ENCODE measurements around the gene SWT1. TPM values are rescaled to one million over a fixed set of nuclear protein-coding genes. Genes with fewer than 3 reads are reported as not detected.

SWT1 gene
- total and polyA plus RNA-seq, 12 donors = 1.4 to 7.9 (median 6.0) TPM

- H3K4me1 ChIP-seq = peaks cover 3 to 65% (median 60%) of the 10 kb centered on the region in 9 donors
- no peak for TF ChIP-seq CTCF (IDR thresholded peaks at IDR 0.05)
- no peaks in the 10 kb centered on the region for H3K9me3 ChIP-seq
- intact Hi-C loops (cut with DNase I) = loop anchor here (2.0 to 10.0 kb wide), 11 partner anchors 112 to 359 kb away; partner anchors contain the start of genes SWT1 (in 2 of the 10) and TRMT1L (in 2 of the 10)
- no peak for DNase-seq
- H3K4me3 ChIP-seq = peak overlapping the region; percentile 85 to 99 (median 92)
- WGBS, 2 donors = 3 to 8% methylated on average over 8 of the region's 8 CpGs
- no peak for ATAC-seq
- no peaks in the 10 kb centered on the region for H3K27me3 ChIP-seq
- H3K36me3 ChIP-seq = peaks cover 0 to 15% (median 2%) of the 10 kb centered on the region in 9 donors
- H3K27ac ChIP-seq = peak overlapping the region; percentile 6 to 99 (median 96)
Observed at GRCh38 chr1:185315445-185316071, 158.6 kb downstream of the SWT1 start.

- Histone ChIP-seq H3K36me3 (peaks cover 0 to 7% (median 0%) of the 10 kb centered on the region in 9 donors), H3K27ac (peak overlapping the region; percentile 90 to 99 (median 96)), H3K4me3 (peak overlapping the region; percentile 85 to 99 (median 92)), H3K9me3 (no peaks in the 10 kb centered on the region), H3K27me3 (no peaks in the 10 kb centered on the region), H3K4me1 (peaks cover 3 to 58% (median 52%) of the 10 kb centered on the region in 9 donors)
- peak in 2 of 9 donors; percentile 9 to 17 for TF ChIP-seq CTCF (IDR thresholded peaks at IDR 0.05)
- 0 to 1% methylated on average over 87 to 88 of the region's 88 CpGs for WGBS, 2 donors
- peak; percentile 97 to 98 for DNase-seq
- peak; percentile 85 to 94 (median 90) for ATAC-seq
- intact Hi-C loops (cut with DNase I) = loop anchor here (2.0 to 10.0 kb wide), 11 partner anchors 111 to 358 kb away; partner anchors contain the start of genes SWT1 (in 2 of the 10) and TRMT1L (in 2 of the 10)
Observed at GRCh38 chr1:185316163-185317033, 159.4 kb downstream of the SWT1 start.

GRCh38 chr1:185317034-185317885, 160.3 kb downstream of the SWT1 start, which contains the start of gene IVNS1ABP:
Gene IVNS1ABP (minus strand): TSS chr1:185317243. CDS start chr1:185309493, 7,750 bp downstream.
- TF ChIP-seq CTCF (IDR thresholded peaks at IDR 0.05) = peak in 5 of 9 donors; percentile 10 to 43 (median 25)
- Histone ChIP-seq H3K4me1 (peaks cover 3 to 49% (median 44%) of the 10 kb centered on the region in 9 donors), H3K36me3 (no peaks in the 10 kb centered on the region), H3K27ac (peak within 1 kb of the TSS; percentile 90 to 99 (median 96)), H3K9me3 (no peaks in the 10 kb centered on the region), H3K27me3 (no peaks in the 10 kb centered on the region), H3K4me3 (peak within 1 kb of the TSS; percentile 85 to 99 (median 92))
- peak; percentile 95 for DNase-seq
- intact Hi-C loops (cut with DNase I) = loop anchor here (2.0 to 10.0 kb wide), 11 partner anchors 110 to 358 kb away; partner anchors contain the start of genes SWT1 (in 2 of the 10) and TRMT1L (in 2 of the 10)
- ATAC-seq = peak; percentile 88 to 95 (median 91)
- WGBS, 2 donors = 0 to 1% methylated on average over 80 of the region's 80 CpGs
